Ecto neural progenitor cell (in vitro differentiated cells): ENCODE measurements around the gene BTN2A1.
"Not testable (repeated sequence)": the region's sequence is repeated elsewhere in the genome, so short reads cannot be mapped to it uniquely, and the experiment has no call there.

Experiments
- DNase-seq: peaks from one replicate; pipeline ENCODE4 v3.0.0-alpha.2; 2018; ENCODE audit warnings: low spot score

Gene BTN2A1

GRCh38 chr6:26493258-26493657 is 35.5 kb downstream of the BTN2A1 start:
- no peak for DNase-seq

GRCh38 chr6:26494117-26494516 is 36.4 kb downstream of the BTN2A1 start:
- DNase-seq, result no peak

DNA sequence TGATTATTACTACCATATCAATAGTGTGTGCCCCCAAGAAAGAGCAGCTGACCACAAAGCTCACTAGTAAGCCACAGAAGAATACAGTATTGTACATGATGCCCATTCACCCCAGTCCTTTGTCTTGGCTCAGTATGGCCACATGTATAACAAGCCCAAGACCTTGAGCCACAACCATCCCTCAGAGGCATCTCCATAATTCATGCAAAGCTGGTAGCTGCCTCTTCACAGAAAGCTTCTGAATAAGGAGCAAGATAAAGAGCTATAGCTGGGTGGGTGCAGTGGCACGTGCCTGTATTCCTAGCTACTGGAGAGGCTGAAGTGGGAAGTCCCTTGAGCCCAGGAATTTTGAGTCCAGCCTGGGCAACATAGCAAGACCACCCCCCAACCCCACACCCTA is 37.5 kb downstream of the BTN2A1 start:
- no peak for DNase-seq

DNA sequence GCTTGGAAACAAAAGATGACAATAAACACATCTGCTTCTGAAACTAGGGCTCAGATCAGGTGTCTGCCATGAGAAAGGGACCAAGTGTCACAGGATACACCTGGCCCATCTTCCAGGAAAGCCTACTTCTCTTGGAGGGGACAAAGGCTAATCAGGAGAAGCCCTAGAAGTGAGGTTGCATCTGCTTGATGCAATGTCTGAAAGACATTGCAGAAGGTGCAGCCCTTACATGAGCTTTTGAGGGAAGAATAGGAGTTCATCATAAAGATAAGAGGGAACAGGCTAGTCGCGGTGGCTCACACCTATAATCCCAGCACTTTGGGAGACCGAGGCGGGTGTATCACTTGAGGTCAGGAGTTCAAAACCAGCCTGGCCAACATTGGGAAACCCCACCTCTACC is 39.9 kb downstream of the BTN2A1 start:
- DNase-seq, result no peak

DNA sequence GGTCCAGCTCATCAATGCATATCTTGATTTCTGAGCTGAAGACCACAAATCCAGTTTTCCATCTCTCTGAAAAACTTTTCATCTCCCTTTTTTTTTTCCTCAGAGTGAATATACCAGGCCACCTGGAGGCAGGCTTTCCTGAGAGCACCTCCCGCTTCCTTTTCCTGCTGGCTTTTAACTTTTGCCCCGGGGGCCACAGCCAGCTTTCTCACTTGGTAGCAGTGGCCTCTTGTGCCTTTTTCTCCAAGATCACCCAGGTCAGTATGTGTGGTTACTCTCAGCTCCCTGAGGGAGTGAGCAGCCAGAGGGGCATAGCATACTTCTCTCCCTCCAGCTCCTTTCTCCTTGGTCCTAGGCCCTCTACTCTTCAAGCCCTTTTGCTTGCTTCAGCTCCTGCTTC is 42.3 kb downstream of the BTN2A1 start, which contains the start of gene BTN1A1:
Gene BTN1A1, plus strand, starts transcription at position 202 of the 400 bp plus-strand sequence. CDS start 984 bp downstream, outside the sequence.
- DNase-seq, result no peak

DNA sequence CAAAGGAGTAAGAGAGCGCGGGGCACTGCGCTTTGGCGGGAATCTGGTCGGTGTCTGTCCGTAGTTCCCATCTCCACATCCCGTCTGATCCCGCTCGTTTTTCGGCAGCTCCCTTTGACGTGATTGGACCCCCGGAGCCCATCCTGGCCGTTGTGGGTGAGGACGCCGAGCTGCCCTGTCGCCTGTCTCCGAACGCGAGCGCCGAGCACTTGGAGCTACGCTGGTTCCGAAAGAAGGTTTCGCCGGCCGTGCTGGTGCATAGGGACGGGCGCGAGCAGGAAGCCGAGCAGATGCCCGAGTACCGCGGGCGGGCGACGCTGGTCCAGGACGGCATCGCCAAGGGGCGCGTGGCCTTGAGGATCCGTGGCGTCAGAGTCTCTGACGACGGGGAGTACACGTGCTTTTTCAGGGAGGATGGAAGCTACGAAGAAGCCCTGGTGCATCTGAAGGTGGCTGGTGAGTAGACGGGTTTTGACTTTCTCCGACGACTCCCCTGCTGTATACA is 43.8 kb downstream of the BTN2A1 start:
- DNase-seq, result peak; percentile 54

GRCh38 chr6:26502165-26502564 is 44.4 kb downstream of the BTN2A1 start:
- no peak for DNase-seq

GRCh38 chr6:26502626-26503025 is 44.9 kb downstream of the BTN2A1 start:
- no peak for DNase-seq

DNA sequence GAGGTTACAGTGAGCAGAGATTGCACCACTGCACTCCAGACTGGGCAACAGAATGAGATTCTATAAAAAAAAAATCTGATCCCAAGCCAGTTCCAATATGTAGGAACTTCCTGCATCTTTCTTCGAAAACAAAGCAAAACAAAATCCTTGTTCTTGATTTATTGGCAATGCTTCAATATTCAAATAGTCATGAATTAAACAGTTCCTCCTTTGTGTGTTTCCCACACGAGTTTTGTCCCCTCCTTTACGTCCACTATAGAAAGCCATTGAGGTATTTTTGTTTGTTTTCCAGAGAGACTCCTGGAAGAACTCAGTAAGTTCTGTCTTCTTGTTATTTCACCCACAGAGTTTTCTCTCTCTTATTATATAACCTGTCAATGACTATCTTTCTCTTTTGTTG is 49.9 kb downstream of the BTN2A1 start:
- DNase-seq, result no peak

- DNase-seq, result not testable (repeated sequence)
These were observed 53.3 kb downstream of the BTN2A1 start for GRCh38 chr6:26511033-26511432.

GRCh38 chr6:26514984-26515383 is 57.2 kb downstream of the BTN2A1 start:
- no peak for DNase-seq

- DNase-seq, result no peak
These were observed 59.0 kb downstream of the BTN2A1 start for GRCh38 chr6:26516481-26517427.
